Lung (tissue), 12 donors: Measurements from ENCODE around the gene EPAS1. TPM values are rescaled to one million over a fixed set of nuclear protein-coding genes. Genes with fewer than 3 reads are reported as not detected.
A peak's percentile ranks its signal among the peaks of the same experiment; 100 is the strongest.

ENCODE experiments used
- ATAC-seq: fragments of 200-7000 bp; cut with Tn5 transposase; one replicate; pipeline ENCODE4 v1.9.1; 2020; ENCODE audit warnings: moderate number of reproducible peaks; ENCODE audit not compliant: insufficient read depth, low FRiP score
- DNase-seq, 3 donors: peaks; one replicate each; pipeline ENCODE4 v3.0.0-alpha.2; 2013 to 2017
- H3K27ac ChIP-seq, 2 donors: one replicate each; pipeline ENCODE4 v1.5.1; 2013; ENCODE audit warnings: mild to moderate bottlenecking in 2 of 2, moderate library complexity in 2 of 2, control low read depth in 1 of 2, inconsistent platforms in 1 of 2, low read depth in 1 of 2, low read length in 1 of 2
- H3K27me3 ChIP-seq, 3 donors: one replicate each; pipeline ENCODE4 v1.5.1; 2013; ENCODE audit warnings: low read length in 2 of 3; ENCODE audit not compliant: control insufficient read depth in 3 of 3, insufficient read depth in 3 of 3
- H3K36me3 ChIP-seq, 4 donors: one replicate each; pipeline ENCODE4 v1.5.1; 2013; ENCODE audit warnings: low read length in 4 of 4, mild to moderate bottlenecking in 1 of 4, moderate library complexity in 1 of 4; ENCODE audit not compliant: control insufficient read depth in 4 of 4, insufficient read depth in 4 of 4
- H3K4me1 ChIP-seq, 5 donors: one replicate each; pipeline ENCODE4 v1.5.1; 2013; ENCODE audit warnings: low read length in 5 of 5, mild to moderate bottlenecking in 2 of 5, moderate library complexity in 1 of 5; ENCODE audit not compliant: control insufficient read depth in 5 of 5, insufficient read depth in 5 of 5
- H3K4me3 ChIP-seq: one replicate; pipeline ENCODE4 v1.5.1; 2013; ENCODE audit warnings: mild to moderate bottlenecking, control low read depth, moderate library complexity
- H3K9ac ChIP-seq, 2 donors: one replicate each; pipeline ENCODE4 v1.5.1; 2013; ENCODE audit warnings: low read length in 2 of 2, control low read depth in 1 of 2; ENCODE audit not compliant: insufficient read depth in 1 of 2
- H3K9me3 ChIP-seq, 4 donors: one replicate each; pipeline ENCODE4 v1.5.1; 2013; ENCODE audit warnings: low read length in 3 of 4, mild to moderate bottlenecking in 1 of 4, moderate library complexity in 1 of 4; ENCODE audit not compliant: control insufficient read depth in 4 of 4, insufficient read depth in 3 of 4
- CTCF ChIP-seq: IDR thresholded peaks from 2 replicates; pipeline ENCODE4 v1.5.1; 2012; ENCODE audit warnings: mild to moderate bottlenecking; ENCODE audit errors: control extremely low read depth, extremely low read depth
- WGBS, 2 donors: extraction: QIAGEN DNeasy Blood & Tissue Kit; methylation state at CpG; one replicate each; pipeline ENCODE4 v1.1.7; 2013; 5-methylcytosine and 5-hydroxymethylcytosine counted together
- polyA plus RNA-seq, 2 donors: library from polyadenylated mRNA; stranded (reverse); fragments of 200-250 nt; gene quantifications; one replicate each; pipeline ENCODE4 v1.2.1, GENCODE V29; 2013
- total RNA-seq, 2 donors: library from RNA; depleted of rRNA in 1 of 2; stranded (reverse); fragments of >200 nt in 1 of 2; gene quantifications; one replicate each; pipeline ENCODE4 v1.2.1, GENCODE V29; 2014 to 2021
- donor health status: control.
- donor health status: control.
- donor health status: Bipolar disorder and iron deficiency.
- donor health status: healthy.
- donor health status: DM: yes; HTN: yes; CAD: no.

Gene EPAS1
- total and polyA plus RNA-seq, 4 donors: 233 to 1,051 (median 381) TPM

GRCh38 chr2:46380038-46380940 is 83.1 kb downstream of the EPAS1 start:
- Histone ChIP-seq H3K9ac (no peak overlapping the region), H3K27ac (peak overlapping the region in 1 of 2 donors; percentile 41), H3K9me3 (no peaks in the 10 kb centered on the region), H3K4me3 (no peak overlapping the region), H3K27me3 (no peaks in the 10 kb centered on the region), H3K4me1 (peaks cover 0 to 41% (median 5%) of the 10 kb centered on the region in 5 donors), H3K36me3 (peaks cover 18 to 78% (median 37%) of the 10 kb centered on the region in 4 donors)
- DNase-seq (peak in 1 of 3 donors; percentile 4), ATAC-seq (no peak)
- WGBS, 2 donors: 88 to 93% methylated on average over 22 of the region's 22 CpGs
- TF ChIP-seq CTCF: no peak

- H3K4me3 ChIP-seq: no peak overlapping the region
- H3K36me3 ChIP-seq: peaks cover 18 to 77% (median 39%) of the 10 kb centered on the region in 4 donors
- peaks cover 0 to 41% (median 6%) of the 10 kb centered on the region in 5 donors for H3K4me1 ChIP-seq
- WGBS, 2 donors: 90 to 94% methylated on average over 8 of the region's 8 CpGs
- DNase-seq (no peak), ATAC-seq (no peak)
- H3K27ac ChIP-seq: peak overlapping the region in 1 of 2 donors; percentile 4
- no peaks in the 10 kb centered on the region for H3K27me3 ChIP-seq
- no peak overlapping the region for H3K9ac ChIP-seq
- no peak for TF ChIP-seq CTCF
- H3K9me3 ChIP-seq: no peaks in the 10 kb centered on the region
Measured at GRCh38 chr2:46381263-46381849, 84.1 kb downstream of the EPAS1 start.

GRCh38 chr2:46381871-46382270 is 84.7 kb downstream of the EPAS1 start:
- Histone ChIP-seq H3K36me3 (peaks cover 18 to 72% (median 39%) of the 10 kb centered on the region in 4 donors), H3K27ac (no peak overlapping the region), H3K9me3 (no peaks in the 10 kb centered on the region), H3K9ac (no peak overlapping the region), H3K4me1 (peaks cover 0 to 38% (median 6%) of the 10 kb centered on the region in 5 donors), H3K27me3 (no peaks in the 10 kb centered on the region), H3K4me3 (no peak overlapping the region)
- no peak for DNase-seq
- TF ChIP-seq CTCF: no peak
- 96 to 99% methylated on average over 8 of the region's 8 CpGs for WGBS, 2 donors
- ATAC-seq: no peak
